H9 (cell line): ENCODE measurements around the gene FGF11. TPM values are rescaled to one million over a fixed set of nuclear protein-coding genes. Genes with fewer than 3 reads are reported as not detected.

Experiments used
- DNase-seq: peaks from one replicate; pipeline ENCODE4 v3.0.0-alpha.2; 2017
- H2AFZ ChIP-seq: one replicate; pipeline ENCODE4 v1.6.1; 2013; ENCODE audit warnings: mild to moderate bottlenecking, low read length, control low read depth, moderate library complexity
- H2AK5ac ChIP-seq: 2 replicates; pipeline ENCODE4 v1.6.1; 2013; ENCODE audit warnings: low read length, control low read depth, mixed read lengths; ENCODE audit not compliant: insufficient read length
- H2BK120ac ChIP-seq: one replicate; pipeline ENCODE4 v1.6.1; 2013; ENCODE audit warnings: low read depth, mild to moderate bottlenecking, low read length, control low read depth, inconsistent platforms; ENCODE audit not compliant: poor library complexity, severe bottlenecking
- H2BK12ac ChIP-seq: 2 replicates; pipeline ENCODE4 v1.6.1; 2013; ENCODE audit warnings: low read length, control low read depth, mixed read lengths, low read depth; ENCODE audit not compliant: insufficient read length
- H2BK15ac ChIP-seq: 2 replicates; pipeline ENCODE4 v1.6.1; 2013; ENCODE audit warnings: low read depth, low read length, control low read depth
- H2BK20ac ChIP-seq: one replicate; pipeline ENCODE4 v1.6.1; 2013; ENCODE audit warnings: low read depth, mild to moderate bottlenecking, low read length, control low read depth, inconsistent platforms; ENCODE audit not compliant: poor library complexity, severe bottlenecking
- H2BK5ac ChIP-seq: 2 replicates; pipeline ENCODE4 v1.6.1; 2013; ENCODE audit warnings: low read length, control low read depth, mixed read lengths; ENCODE audit not compliant: insufficient read length
- H3K14ac ChIP-seq: 2 replicates; pipeline ENCODE4 v1.6.1; 2013; ENCODE audit warnings: low read length, control low read depth; ENCODE audit not compliant: insufficient read depth
- H3K18ac ChIP-seq: 2 replicates; pipeline ENCODE4 v1.6.1; 2013; ENCODE audit warnings: low read depth, mild to moderate bottlenecking, mixed read lengths, low read length, control low read depth; ENCODE audit not compliant: insufficient read length
- H3K23ac ChIP-seq: 2 replicates; pipeline ENCODE4 v1.6.1; 2013; ENCODE audit warnings: low read length, control low read depth, mixed read lengths, low read depth; ENCODE audit not compliant: insufficient read length
- H3K23me2 ChIP-seq: 2 replicates; pipeline ENCODE4 v1.6.1; 2013; ENCODE audit warnings: low read depth, mild to moderate bottlenecking, mixed read lengths, low read length, control low read depth; ENCODE audit not compliant: insufficient read length, poor library complexity, severe bottlenecking
- H3K27ac ChIP-seq: 2 replicates; pipeline ENCODE4 v1.5.1; 2013; ENCODE audit warnings: low read length, control low read depth, mixed read lengths, low read depth; ENCODE audit not compliant: insufficient read length
- H3K27me3 ChIP-seq: 2 replicates; pipeline ENCODE4 v1.6.1; 2013; ENCODE audit warnings: low read length, control low read depth, inconsistent platforms; ENCODE audit not compliant: insufficient read depth
- H3K4ac ChIP-seq: 2 replicates; pipeline ENCODE4 v1.6.1; 2013; ENCODE audit warnings: low read depth, mild to moderate bottlenecking, control low read depth, inconsistent platforms, low read length, moderate library complexity
- H3K4me1 ChIP-seq: 2 replicates; pipeline ENCODE4 v1.6.1; 2013; ENCODE audit warnings: low read length, control low read depth, inconsistent platforms; ENCODE audit not compliant: insufficient read depth
- H3K4me2 ChIP-seq: 2 replicates; pipeline ENCODE4 v1.6.1; 2013; ENCODE audit warnings: low read length, control low read depth, mixed read lengths; ENCODE audit not compliant: insufficient read length, insufficient read depth
- H3K56ac ChIP-seq: 2 replicates; pipeline ENCODE4 v1.6.1; 2013; ENCODE audit warnings: low read depth, mild to moderate bottlenecking, mixed read lengths, low read length, control low read depth; ENCODE audit not compliant: insufficient read length
- H3K79me1 ChIP-seq: 2 replicates; pipeline ENCODE4 v1.6.1; 2013; ENCODE audit warnings: low read depth, mild to moderate bottlenecking, moderate library complexity, low read length, control low read depth, inconsistent platforms; ENCODE audit not compliant: insufficient read depth, poor library complexity, severe bottlenecking
- H3K79me2 ChIP-seq: 2 replicates; pipeline ENCODE4 v1.6.1; 2013; ENCODE audit warnings: low read length, control low read depth, inconsistent platforms; ENCODE audit not compliant: insufficient read depth
- H3K9ac ChIP-seq: 2 replicates; pipeline ENCODE4 v1.6.1; 2013; ENCODE audit warnings: low read length, control low read depth, mixed read lengths; ENCODE audit not compliant: insufficient read length; ENCODE audit errors: extremely low read depth
- H3K9me3 ChIP-seq: one replicate; pipeline ENCODE4 v1.6.1; 2013; ENCODE audit warnings: low read depth, low read length, inconsistent platforms; ENCODE audit not compliant: control insufficient read depth
- H3T11ph ChIP-seq: one replicate; pipeline ENCODE4 v1.6.1; 2013; ENCODE audit warnings: mild to moderate bottlenecking, low read length, control low read depth, inconsistent platforms
- H4K20me1 ChIP-seq: one replicate; pipeline ENCODE4 v1.6.1; 2013; ENCODE audit not compliant: control insufficient read depth, insufficient read length, insufficient read depth
- H4K5ac ChIP-seq: 2 replicates; pipeline ENCODE4 v1.6.1; 2013; ENCODE audit warnings: low read depth, mild to moderate bottlenecking, mixed read lengths, low read length, control low read depth; ENCODE audit not compliant: insufficient read length
- H4K8ac ChIP-seq: replicated peaks from 2 replicates; pipeline ENCODE4 v1.6.1; 2013; ENCODE audit warnings: low read length, control low read depth, mixed read lengths, low read depth; ENCODE audit not compliant: insufficient read length
- H4K91ac ChIP-seq: 2 replicates; pipeline ENCODE4 v1.6.1; 2013; ENCODE audit warnings: low read depth, mild to moderate bottlenecking, moderate library complexity, mixed read lengths, low read length, control low read depth; ENCODE audit not compliant: insufficient read length
- H3K27ac Mint-ChIP-seq, 3 experiments: 2 replicates in 2 of 3; 3 replicates in 1 of 3; pipeline ENCODE4 v1.8.0; 2020 to 2021; ENCODE audit warnings: mixed read lengths in 3 of 3, mild to moderate bottlenecking in 1 of 3, moderate library complexity in 1 of 3
- H3K27me3 Mint-ChIP-seq: 2 replicates; pipeline ENCODE4 v1.8.0; 2021; ENCODE audit warnings: low read depth, mild to moderate bottlenecking, moderate library complexity, mixed read lengths
- H3K36me3 Mint-ChIP-seq, 3 experiments: 2 replicates in 2 of 3; 3 replicates in 1 of 3; pipeline ENCODE4 v1.8.0; 2020 to 2021; ENCODE audit warnings: low read depth in 3 of 3, mixed read lengths in 3 of 3; ENCODE audit not compliant: insufficient read depth in 1 of 3
- H3K4me1 Mint-ChIP-seq, 2 experiments: 2 replicates each; pipeline ENCODE4 v1.8.0; 2020; ENCODE audit warnings: mixed read lengths in 2 of 2
- H3K4me3 Mint-ChIP-seq, 2 experiments: 2 replicates in 1 of 2; 3 replicates in 1 of 2; pipeline ENCODE4 v1.8.0; 2020 to 2021; ENCODE audit warnings: mild to moderate bottlenecking in 2 of 2, mixed read lengths in 2 of 2, moderate library complexity in 1 of 2
- H3K9me3 Mint-ChIP-seq, 2 experiments: 2 replicates in 1 of 2; 3 replicates in 1 of 2; pipeline ENCODE4 v1.8.0; 2020; ENCODE audit warnings: mild to moderate bottlenecking in 2 of 2, mixed read lengths in 2 of 2, moderate library complexity in 1 of 2
- CTCF ChIP-seq: fragments of 200-600 bp; sonication (generic); conservative IDR thresholded peaks from 3 replicates; pipeline ENCODE4 v1.8.0; 2021; ENCODE audit warnings: antibody characterized with exemption, mild to moderate bottlenecking
- WGBS: extraction: QIAGEN DNeasy Blood & Tissue Kit; methylation state at CpG from one replicate; pipeline ENCODE4 v1.1.7; 2013; ENCODE audit warnings: missing lambda C conversion rate, low lambda C conversion rate, mixed read lengths; ENCODE audit not compliant: insufficient read length; ENCODE audit errors: extremely low coverage; 5-methylcytosine and 5-hydroxymethylcytosine counted together
- total RNA-seq: library from RNA; stranded (reverse); gene quantifications from 2 replicates; pipeline ENCODE4 v1.2.1, GENCODE V29; 2021

The FGF11 gene
- total RNA-seq, 1 experiment from 2014 or later, result 15.2 TPM

GRCh38 chr17:7406235-7406825, 33.0 kb upstream of the FGF11 start:
- no peak overlapping the region; a peak in 1 of 7 replicates for H3K27ac Mint-ChIP-seq
- Histone ChIP-seq H2AK5ac (no peak overlapping the region), H3K23me2 (peaks cover 5% of the 10 kb centered on the region), H3K9me3 (no peaks in the 10 kb centered on the region), H3K4ac (no peak overlapping the region), H3K79me2 (no peaks in the 10 kb centered on the region), H4K8ac (no peak overlapping the region), H3K14ac (no peak overlapping the region), H2BK12ac (no peak overlapping the region), H3K79me1 (no peaks in the 10 kb centered on the region), H3K4me2 (peak overlapping the region; percentile 78), H3K27me3 (no peaks in the 10 kb centered on the region), H3K18ac (no peak overlapping the region), H2BK120ac (no peak overlapping the region), H3K56ac (no peak overlapping the region), H3K23ac (no peak overlapping the region), H2AFZ (no peak overlapping the region), H2BK15ac (no peak overlapping the region), H3T11ph (no peak overlapping the region), H2BK5ac (no peak overlapping the region), H4K5ac (no peak overlapping the region), H3K27ac (no peak overlapping the region), H2BK20ac (no peak overlapping the region), H4K91ac (no peak overlapping the region), H4K20me1 (no peaks in the 10 kb centered on the region), H3K9ac (no peak overlapping the region), H3K4me1 (no peaks in the 10 kb centered on the region; the same call in 1 of the 2 replicates)
- H3K9me3 Mint-ChIP-seq, result peaks cover 0 to 2% of the 10 kb centered on the region in 2 experiments; a peak in 1 of 5 replicates
- H3K27me3 Mint-ChIP-seq, result no peaks in the 10 kb centered on the region
- WGBS, result no CpG with 5 or more reads among the region's 12 CpGs
- no peak for DNase-seq
- no peak for TF ChIP-seq CTCF
- H3K36me3 Mint-ChIP-seq, result peaks cover 19 to 31% (median 27%) of the 10 kb centered on the region in 3 experiments
- H3K4me3 Mint-ChIP-seq, result peak overlapping the region; percentile 76 to 96
- peaks cover 26 to 34% of the 10 kb centered on the region in 2 experiments for H3K4me1 Mint-ChIP-seq
